HTERT RPE-1 (cell line): ENCODE data around the gene ADGRE3.
"Not testable (repeated sequence)": the region's sequence is repeated elsewhere in the genome, so short reads cannot be mapped to it uniquely, and the experiment has no call there.

ENCODE experiments used
- in situ Hi-C: fragments of 300-500 bp; cut with MboI; formaldehyde crosslinking; loops from 4 replicates; pipeline ENCODE4 v1.14.3; 2020; ENCODE audit warnings: low sequenced_read_pairs

The ADGRE3 gene

DNA sequence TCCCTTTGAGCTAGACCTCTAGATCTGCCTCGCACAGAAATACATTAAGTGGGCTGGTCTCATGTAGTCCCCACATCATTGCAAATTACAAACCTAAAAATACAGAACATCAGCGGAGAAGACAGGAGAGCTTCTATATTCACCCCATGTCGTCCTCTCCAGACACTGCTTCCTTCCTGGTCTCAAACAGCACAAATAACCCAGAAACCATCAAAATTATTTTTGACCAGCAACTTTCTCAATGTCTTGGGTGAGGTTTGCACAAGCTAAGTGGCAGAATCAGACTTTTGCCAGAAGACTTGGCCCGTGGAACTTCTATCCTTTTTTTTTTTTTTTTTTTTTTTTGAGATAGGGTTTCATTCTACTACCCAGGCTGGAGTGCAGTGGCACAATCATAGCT, 63.6 kb downstream of the ADGRE3 start:
- in situ Hi-C loops: no loop called here

GRCh38 chr19:14606627-14607026, 68.0 kb downstream of the ADGRE3 start:
- in situ Hi-C loops: no loop called here

GRCh38 chr19:14603990-14604387, 70.7 kb downstream of the ADGRE3 start:
- in situ Hi-C loops: no loop called here

- in situ Hi-C loops: no loop called here
Measured at GRCh38 chr19:14599548-14600147, 75.0 kb downstream of the ADGRE3 start.

DNA sequence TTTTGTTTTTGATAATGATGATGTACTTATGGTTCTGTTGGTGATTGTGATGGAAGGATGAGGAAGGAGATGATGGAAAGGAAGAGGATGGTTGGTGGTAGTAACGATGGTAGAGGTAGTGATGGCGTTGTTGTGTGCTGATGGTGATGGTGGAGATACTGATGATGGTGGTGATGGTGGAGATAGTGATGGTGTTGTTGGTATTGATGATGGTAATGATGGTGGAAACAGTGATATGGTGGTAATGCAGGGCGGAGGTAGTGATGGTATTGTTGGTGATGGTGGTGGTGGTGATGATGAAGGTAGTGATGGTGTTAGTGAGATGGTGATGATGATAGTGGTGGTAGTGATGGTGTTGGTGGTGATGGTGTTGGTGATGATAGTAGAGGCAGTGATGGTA, 79.1 kb downstream of the ADGRE3 start:
- in situ Hi-C loops: no loop called here

DNA sequence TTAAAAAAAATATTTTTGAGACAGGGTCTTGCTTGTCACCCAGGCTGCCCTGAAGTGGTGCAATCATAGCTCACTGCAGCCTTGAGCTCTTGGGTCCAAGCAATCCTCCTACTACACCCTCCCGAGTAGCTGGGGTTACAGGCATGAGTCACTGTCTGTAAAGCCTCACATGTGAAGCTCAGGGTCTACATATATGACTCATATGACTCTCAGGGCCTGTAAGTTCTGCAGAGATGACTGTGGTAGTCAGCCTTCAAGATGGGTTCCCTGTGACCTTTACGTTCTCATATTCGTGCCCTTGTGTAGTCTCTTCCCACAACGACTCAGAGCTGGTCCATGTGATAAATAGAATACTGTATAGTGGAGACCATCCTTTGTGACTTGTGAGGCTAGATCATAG, 85.2 kb downstream of the ADGRE3 start:
- in situ Hi-C loops: not testable (repeated sequence)

GRCh38 chr19:14585187-14585586, 89.5 kb downstream of the ADGRE3 start:
- in situ Hi-C loops: not testable (repeated sequence)

DNA sequence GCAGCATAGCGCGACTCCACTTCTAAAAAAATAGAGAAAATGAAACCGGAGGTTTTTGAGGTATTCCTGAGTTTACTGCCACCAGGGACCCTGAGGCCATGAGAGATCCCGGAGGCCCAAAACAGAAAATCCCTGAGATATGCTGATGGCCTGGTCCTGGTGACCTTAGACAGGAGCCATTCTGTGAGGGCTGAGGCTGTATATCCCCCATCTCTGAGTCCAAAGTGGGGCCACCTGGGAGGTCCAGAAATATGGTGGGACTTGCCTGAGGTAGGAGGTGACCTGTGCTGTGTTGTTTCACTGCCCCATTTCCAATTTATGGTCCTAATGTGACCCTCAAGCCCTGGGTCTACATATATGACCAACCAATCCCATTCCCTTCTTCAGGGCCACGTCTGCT, 90.3 kb downstream of the ADGRE3 start:
- in situ Hi-C loops: not testable (repeated sequence)

DNA sequence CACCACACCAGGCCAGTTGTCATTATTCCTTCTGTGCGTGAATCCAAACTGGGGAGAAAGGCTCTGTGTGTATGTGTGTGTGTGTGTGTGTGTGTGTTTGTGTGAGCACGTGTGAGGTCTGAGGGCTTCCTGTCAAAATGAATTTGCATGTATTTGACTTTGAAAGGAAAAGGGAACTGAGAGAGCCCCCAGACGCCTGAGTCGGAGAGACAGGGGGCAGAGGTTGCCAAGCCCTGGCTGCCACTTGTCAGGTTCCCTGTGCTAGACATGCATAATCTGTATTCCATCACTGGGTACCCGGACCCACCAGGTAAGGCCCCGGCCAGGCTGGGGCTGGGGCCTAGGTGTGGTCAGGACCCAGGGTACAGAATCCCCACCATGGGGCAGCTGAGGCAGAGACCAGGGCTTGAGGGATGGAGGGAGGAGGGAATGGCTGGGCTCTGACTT, 91.7 kb downstream of the ADGRE3 start, which contains the start of gene CLEC17A:
CLEC17A (plus strand) TSS at position 191 of the 447 bp plus-strand sequence; CDS start at position 268, 77 bp downstream.
- in situ Hi-C loops: no loop called here

GRCh38 chr19:14580623-14581237, 93.9 kb downstream of the ADGRE3 start:
- in situ Hi-C loops: no loop called here

DNA sequence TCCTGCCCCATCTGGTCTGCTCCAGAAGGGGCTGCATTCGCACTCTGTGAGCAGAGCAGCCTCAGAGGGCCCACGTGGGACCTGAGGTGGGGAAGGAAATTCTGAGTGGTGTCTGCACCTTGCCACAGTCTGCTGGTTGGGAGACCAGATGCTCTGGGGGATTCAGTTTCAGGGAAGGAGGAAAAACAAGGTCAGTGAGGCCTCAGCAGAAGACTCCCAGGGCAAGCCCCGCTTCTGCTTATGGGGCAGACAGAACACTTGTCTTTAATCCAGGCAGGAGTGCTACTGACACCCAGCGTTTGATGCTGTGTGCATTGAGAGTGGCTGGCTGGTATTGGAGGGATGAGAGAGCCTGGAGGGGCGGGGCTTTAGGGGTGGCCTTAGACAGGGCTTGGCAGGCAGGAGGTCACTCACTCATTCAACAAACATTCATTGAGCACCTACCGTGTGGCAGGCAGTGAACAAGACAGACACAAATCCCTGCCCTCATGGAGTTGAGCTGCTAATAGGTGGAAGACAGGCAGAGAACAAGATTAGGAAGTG, 96.7 kb downstream of the ADGRE3 start:
- in situ Hi-C loops: no loop called here

DNA sequence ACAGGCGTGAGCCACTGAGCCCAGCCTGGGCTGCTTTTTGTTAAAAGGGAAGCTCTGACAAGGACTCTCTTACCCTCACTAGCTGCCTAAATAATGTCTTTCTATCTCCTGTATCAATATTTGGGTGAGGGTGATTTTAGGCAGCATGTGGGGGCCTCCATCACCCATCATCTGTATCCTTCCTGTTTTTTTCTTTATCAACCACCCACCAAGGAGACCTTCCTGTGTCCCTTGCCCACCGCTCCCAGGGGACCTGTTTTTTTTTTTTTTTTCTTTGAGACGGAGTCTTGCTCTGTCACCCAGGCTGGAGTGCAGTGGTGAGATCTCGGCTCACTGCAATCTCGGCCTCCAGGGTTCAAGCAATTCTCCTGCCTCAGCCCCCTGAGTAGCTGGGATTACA, 97.4 kb downstream of the ADGRE3 start:
- in situ Hi-C loops: no loop called here

GRCh38 chr19:14576363-14576762, 98.3 kb downstream of the ADGRE3 start:
- in situ Hi-C loops: no loop called here

DNA sequence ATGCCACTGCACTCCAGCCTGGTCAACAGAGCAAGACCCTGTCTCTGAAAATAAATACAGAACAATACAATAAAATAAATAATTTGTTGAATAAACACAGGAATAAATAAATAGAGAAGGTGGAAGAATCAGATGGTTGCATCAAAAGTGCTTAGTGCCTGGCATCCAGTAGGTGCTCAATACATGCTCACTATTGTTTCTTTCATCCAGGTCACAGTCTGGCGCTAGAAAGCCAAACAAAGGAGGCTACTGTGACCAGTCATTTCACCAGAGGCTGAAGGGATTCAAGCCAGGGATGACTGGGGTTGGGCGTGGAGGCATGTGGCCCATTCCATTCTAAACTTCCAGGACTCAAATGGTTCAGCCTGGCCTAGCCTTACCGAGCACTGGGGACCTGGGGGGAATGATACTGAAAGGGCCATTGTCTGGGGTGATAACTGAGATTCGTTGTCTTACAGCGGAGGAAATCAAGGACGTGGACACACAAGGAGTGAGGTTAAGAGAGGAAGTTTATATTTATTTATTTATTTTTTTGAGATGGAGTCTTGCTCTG, 99.1 kb downstream of the ADGRE3 start:
- in situ Hi-C loops: no loop called here

DNA sequence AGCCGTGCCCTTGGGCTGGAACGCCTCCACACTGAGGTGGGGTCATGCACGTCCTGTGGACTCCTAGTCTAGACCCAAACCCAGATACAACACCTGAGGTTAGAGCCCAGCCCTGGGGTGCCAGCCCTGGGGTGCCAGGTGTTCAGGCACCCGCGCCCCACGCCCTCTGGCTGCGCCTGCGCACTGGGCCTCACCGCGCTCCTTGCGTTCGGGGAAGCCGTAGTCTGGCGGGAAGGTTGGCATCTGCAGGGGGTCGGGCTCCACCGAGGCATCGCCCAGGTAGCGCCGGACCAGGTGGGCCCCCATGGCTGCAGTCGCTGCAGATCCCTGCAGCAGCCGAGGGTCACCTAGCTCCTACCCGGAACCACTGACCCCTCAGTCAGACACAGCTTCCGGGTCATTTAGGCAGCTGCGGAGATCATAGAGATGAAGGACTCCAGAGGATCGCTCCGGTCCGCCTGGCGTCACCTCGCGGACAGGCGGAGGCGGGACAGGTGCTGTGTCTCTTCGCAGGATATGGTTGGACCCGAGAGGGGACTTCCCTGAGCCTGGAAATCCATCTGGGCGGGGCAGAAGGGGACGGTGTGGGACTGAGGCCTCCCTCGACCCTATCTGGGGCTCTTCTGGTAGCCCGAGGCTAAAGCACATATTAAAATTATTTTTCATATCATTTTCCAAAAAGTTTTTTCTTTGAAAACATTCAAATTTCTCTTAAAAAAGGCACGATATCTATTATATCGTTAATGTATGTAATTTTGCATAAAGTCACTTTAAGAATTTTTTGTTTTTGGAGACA, 102.8 kb downstream of the ADGRE3 start, which contains the start of gene NDUFB7:
NDUFB7 (minus strand) TSS at position 372 of the 796 bp plus-strand sequence; CDS start at position 306, 66 bp downstream.
- in situ Hi-C loops: no loop called here

- in situ Hi-C loops: no loop called here
Measured at GRCh38 chr19:14570864-14571527, 103.6 kb downstream of the ADGRE3 start.
